GM21529 (cell line): Measurements from ENCODE around the gene ERGIC1.
"Not testable (repeated sequence)": the region's sequence is repeated elsewhere in the genome, so short reads cannot be mapped to it uniquely, and the experiment has no call there.

Source experiments
- ATAC-seq: cut with Tn5 transposase; IDR thresholded peaks from one replicate; pipeline ENCODE4 v1.9.1; 2021; ENCODE audit not compliant: unreplicated experiment

Gene ERGIC1

DNA sequence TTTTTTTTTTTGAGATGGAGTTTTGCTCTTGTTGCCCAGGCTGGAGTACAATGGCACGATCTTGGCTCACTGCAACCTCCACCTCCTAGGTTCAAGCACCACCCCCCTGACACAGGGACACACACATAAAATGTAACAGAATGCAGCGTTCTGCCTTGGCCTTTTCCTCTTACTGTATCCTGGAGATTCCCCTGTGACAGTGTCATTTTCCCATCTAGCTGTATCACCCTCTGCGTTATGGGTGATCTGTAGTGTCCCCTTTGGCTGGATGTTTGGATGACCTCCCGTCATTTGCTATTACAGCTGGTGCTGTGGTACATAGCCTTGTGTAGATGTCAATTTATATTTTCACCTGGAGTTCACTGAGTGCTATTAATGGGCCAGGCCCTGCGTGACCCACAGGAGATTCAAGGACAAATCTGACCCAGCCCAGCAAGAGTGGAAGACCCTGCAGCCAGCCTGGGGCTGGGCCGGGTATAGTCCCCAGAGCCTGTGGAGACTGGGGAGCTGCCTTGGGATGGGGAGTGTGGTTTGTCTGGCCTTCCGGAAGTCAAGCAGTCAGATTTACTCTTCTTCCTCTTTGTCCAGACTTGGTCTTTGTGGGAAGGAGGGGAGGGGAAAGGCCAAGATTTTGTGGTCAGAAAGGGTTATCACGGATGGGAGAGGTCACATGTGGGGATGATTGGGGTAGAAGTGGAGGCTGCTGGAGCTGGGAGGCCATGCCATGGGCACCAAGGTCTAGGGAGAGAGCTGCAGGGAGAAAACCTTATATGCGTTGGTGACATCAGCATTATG, 43.6 kb downstream of the ERGIC1 start:
- no peak for ATAC-seq

DNA sequence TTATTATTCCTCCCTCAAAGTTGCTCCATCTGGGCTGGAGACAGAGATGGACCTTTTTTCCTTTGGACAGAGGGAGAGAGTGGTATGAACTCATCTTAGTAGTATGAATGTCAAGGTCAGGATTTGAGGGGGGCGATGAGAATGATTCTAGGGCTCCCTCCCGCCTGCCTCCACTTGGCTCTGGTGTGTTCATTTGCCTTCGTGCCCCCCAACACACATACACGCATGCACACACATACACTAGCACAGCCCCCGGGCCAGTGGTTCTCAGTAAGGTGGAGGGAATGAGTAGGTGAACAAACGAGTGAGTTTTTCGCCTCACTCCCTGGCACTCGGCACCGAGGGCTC, 44.5 kb downstream of the ERGIC1 start:
- no peak for ATAC-seq

DNA sequence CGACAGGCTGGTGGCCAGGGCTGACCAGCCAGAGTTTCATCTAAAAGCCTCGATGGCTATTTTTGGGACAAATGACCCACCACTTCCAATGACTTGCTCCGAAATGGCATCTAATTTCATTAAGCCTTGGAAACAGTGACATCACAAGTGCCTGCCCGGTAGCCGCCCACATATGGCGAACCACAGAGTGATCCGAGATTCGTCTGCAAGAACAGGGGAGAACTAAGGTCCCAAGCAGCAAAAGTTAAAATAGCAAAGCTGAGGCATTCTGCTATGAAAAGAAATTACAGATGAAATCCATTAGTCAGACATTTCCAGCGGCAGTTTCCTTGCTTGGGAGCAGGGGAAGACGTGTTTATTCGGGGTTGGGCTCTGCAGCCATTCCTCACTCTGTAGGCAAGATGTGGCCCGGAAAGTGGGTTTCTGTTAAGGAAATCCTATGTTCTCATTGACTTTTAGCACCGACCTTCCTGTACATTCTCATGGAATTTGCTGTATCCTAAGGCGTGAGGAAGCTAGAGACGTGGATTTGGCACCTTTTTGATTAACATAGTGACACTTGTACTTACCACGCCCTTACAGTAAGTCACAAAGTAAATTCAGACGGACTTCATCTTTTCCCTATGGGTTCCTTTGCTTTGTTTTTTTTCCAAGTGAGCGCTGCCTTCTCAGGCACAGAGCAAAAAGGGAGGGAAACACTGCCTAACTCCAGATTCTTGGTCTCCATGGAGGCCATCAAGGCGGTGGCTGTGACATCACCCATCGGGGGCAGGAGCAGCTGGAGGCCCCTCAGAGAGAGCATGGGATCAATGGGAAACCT, 45.1 kb downstream of the ERGIC1 start:
- no peak for ATAC-seq

GRCh38 chr5:172881691-172882370, 47.8 kb downstream of the ERGIC1 start:
- ATAC-seq = peak; percentile 87

GRCh38 chr5:172883066-172883465, 49.0 kb downstream of the ERGIC1 start:
- ATAC-seq = no peak

GRCh38 chr5:172885597-172886340, 51.7 kb downstream of the ERGIC1 start:
- no peak for ATAC-seq

DNA sequence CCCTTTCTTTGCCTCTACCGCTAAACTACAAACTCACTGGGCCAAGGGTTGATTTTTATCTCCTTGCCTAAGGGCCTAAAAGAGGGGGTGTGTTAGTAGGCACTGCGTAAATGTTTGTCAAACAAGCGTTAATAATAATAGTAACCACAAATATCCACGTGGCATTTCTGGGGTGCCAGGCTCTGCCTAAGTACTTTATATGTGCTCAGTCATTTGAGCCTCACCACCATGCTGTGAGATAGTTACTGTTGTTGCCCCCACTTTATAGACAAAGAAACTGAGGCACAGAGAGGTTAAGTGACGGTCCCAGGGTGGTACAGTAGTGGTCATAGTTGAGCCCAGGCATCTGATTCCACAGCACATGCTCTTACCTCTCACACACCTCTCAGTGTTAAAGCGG, 52.4 kb downstream of the ERGIC1 start:
- ATAC-seq = no peak

- ATAC-seq = no peak
Observed at GRCh38 chr5:172886974-172887501, 53.0 kb downstream of the ERGIC1 start.

GRCh38 chr5:172887692-172888091, 53.6 kb downstream of the ERGIC1 start:
- ATAC-seq = no peak

- ATAC-seq = no peak
Observed at GRCh38 chr5:172890659-172891058, 56.6 kb downstream of the ERGIC1 start.

- no peak for ATAC-seq
Observed at GRCh38 chr5:172891716-172892421, 57.8 kb downstream of the ERGIC1 start.

DNA sequence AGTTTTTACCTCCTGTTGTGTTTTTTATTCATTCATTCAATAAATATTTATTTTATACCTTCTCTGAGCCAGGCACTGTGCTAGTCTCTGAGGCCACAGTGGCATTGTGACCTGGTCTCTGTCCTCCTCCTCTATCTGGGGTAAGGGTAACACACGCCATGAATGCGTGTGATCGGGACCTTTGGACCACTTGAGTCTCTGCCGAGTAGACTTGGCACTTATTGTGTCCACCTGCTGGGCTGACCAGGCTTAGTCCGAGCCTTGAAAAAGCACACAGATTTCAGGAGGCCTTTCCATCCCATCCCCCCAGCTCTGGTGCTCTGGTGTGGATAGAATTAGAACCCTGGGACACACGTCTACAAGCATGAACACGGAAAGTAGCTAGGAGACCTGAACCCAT, 58.7 kb downstream of the ERGIC1 start:
- ATAC-seq = no peak

GRCh38 chr5:172894767-172895388, 60.8 kb downstream of the ERGIC1 start:
- no peak for ATAC-seq

DNA sequence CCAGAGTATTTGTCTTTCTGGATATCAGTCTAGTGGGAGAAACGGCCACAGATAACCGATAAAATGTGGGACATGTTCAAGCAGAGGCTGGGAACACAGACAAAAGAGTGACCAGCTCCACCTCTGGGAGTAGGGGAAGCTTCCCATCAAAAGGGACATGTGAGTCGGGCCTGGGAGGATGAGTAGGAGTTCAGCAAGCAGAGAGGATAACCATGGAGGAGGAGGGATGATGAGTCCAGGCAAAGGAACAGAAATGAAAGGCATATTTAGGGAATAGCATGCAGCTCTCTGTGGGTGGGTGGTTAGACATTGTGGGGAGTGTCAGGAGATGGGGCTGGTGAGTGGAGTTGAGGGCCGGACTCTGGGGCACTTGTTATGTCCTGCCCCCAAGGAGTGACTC, 61.5 kb downstream of the ERGIC1 start:
- ATAC-seq = no peak

- no peak for ATAC-seq
Observed at GRCh38 chr5:172896465-172896864, 62.4 kb downstream of the ERGIC1 start.

GRCh38 chr5:172897067-172897466, 63.0 kb downstream of the ERGIC1 start:
- ATAC-seq = not testable (repeated sequence)

DNA sequence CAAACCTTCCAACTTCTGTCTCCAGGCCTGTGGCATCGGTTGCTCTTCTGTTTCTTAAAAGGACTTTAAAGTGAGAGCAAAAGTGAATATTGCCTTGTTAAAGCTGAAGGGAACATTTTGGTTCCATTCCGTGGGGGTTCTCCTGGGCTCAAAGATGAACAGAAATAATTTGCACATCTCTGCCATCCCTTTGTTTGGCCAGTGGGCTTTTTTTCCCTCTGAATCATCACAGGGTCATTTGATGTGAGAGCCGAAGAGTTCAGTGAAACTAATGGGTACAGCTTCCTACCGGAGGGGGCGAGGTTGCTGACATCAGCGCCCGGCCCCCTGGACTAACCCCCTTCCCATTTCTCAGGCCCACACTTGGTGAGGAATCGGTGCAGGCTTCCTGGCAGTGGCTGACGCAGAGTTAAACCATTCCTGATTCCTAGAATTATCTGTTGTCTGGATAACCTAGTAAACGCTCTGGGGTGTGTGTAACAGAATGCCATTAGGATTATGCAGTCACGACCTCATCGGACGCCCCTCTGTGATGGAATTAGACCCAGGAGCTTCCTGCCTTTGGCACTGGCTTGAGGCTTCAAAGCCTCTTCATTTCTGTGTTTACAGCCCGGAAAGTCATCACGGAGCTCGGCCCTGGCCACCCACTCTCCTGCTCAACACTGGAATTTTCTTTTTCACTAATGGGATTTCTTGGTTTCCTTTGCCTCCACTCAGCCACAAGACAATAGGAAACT, 63.6 kb downstream of the ERGIC1 start:
- no peak for ATAC-seq

GRCh38 chr5:172898218-172898842, 64.3 kb downstream of the ERGIC1 start:
- ATAC-seq = no peak
